DND-41 (cell line): ENCODE results near the gene SLC49A4.

Experiments
- ATAC-seq: fragments of 200-7000 bp; cut with Tn5 transposase; 3 replicates; pipeline ENCODE4 v1.9.1; 2021; ENCODE audit warnings: low read depth; ENCODE audit not compliant: insufficient read depth
- DNase-seq: peaks from one replicate; pipeline ENCODE4 v3.0.0-alpha.2; 2020
- H2AFZ ChIP-seq: 2 replicates; pipeline ENCODE4 v1.6.0; 2012; ENCODE audit warnings: low read depth, low read length
- H3K27ac ChIP-seq: 2 replicates; pipeline ENCODE4 v1.5.1; 2012; ENCODE audit warnings: low read length, inconsistent platforms
- H3K27me3 ChIP-seq: fragments of 200-600 bp; sonication (generic); 2 replicates; pipeline ENCODE4 v1.6.0; 2012; ENCODE audit warnings: low read length, mild to moderate bottlenecking, inconsistent platforms; ENCODE audit not compliant: insufficient read depth, poor library complexity
- H3K36me3 ChIP-seq: 2 replicates; pipeline ENCODE4 v1.5.1; 2012; ENCODE audit warnings: low read length, inconsistent platforms; ENCODE audit not compliant: insufficient read depth
- H3K4me1 ChIP-seq: 2 replicates; pipeline ENCODE4 v1.5.1; 2012; ENCODE audit warnings: mild to moderate bottlenecking, low read length; ENCODE audit not compliant: insufficient read depth
- H3K4me2 ChIP-seq: 2 replicates; pipeline ENCODE4 v1.6.0; 2012; ENCODE audit warnings: mild to moderate bottlenecking, moderate library complexity, low read length, inconsistent platforms; ENCODE audit not compliant: insufficient read depth
- H3K4me3 ChIP-seq, 2 experiments: fragments of 200-600 bp in 1 of 2; shearing (Covaris generic) in 1 of 2; 2 replicates each; pipeline ENCODE4 v1.5.1; 2012 to 2016; ENCODE audit warnings: inconsistent platforms in 2 of 2, low read length in 2 of 2, mild to moderate bottlenecking in 2 of 2, low read depth in 1 of 2, moderate library complexity in 1 of 2
- H3K79me2 ChIP-seq: 2 replicates; pipeline ENCODE4 v1.6.0; 2012; ENCODE audit warnings: low read length, inconsistent platforms; ENCODE audit not compliant: insufficient read depth
- H3K9ac ChIP-seq: 2 replicates; pipeline ENCODE4 v1.6.0; 2012; ENCODE audit warnings: low read depth, mild to moderate bottlenecking, inconsistent platforms, low read length, moderate library complexity
- H3K9me3 ChIP-seq: 2 replicates; pipeline ENCODE4 v1.5.1; 2012; ENCODE audit warnings: low read length, moderate library complexity, mild to moderate bottlenecking, inconsistent platforms; ENCODE audit not compliant: insufficient read depth, severe bottlenecking
- H4K20me1 ChIP-seq: 2 replicates; pipeline ENCODE4 v1.6.0; 2012; ENCODE audit warnings: low read length; ENCODE audit not compliant: insufficient read depth
- CTCF ChIP-seq: IDR thresholded peaks from 2 replicates; pipeline ENCODE4 v1.5.1; 2012; ENCODE audit warnings: borderline replicate concordance, low read length, moderate library complexity, mild to moderate bottlenecking; ENCODE audit not compliant: poor library complexity, severe bottlenecking; ENCODE audit errors: extremely low read depth
- EZH2 ChIP-seq: IDR thresholded peaks from 3 replicates; pipeline ENCODE4 v1.6.1; 2012; ENCODE audit warnings: borderline replicate concordance, low read depth, mild to moderate bottlenecking, moderate library complexity, low read length, inconsistent platforms; ENCODE audit not compliant: severe bottlenecking

The SLC49A4 gene

GRCh38 chr3:122920986-122921385 lies 126.1 kb downstream of the SLC49A4 start:
- Histone ChIP-seq H3K9me3 (no peaks in the 10 kb centered on the region), H3K4me2 (no peak overlapping the region), H3K27me3 (no peaks in the 10 kb centered on the region), H3K4me1 (peaks cover 8% of the 10 kb centered on the region), H4K20me1 (no peaks in the 10 kb centered on the region), H3K9ac (no peak overlapping the region), H3K27ac (no peak overlapping the region), H3K36me3 (no peaks in the 10 kb centered on the region), H3K79me2 (no peaks in the 10 kb centered on the region), H3K4me3 (no peak overlapping the region), H2AFZ (no peak overlapping the region)
- DNase-seq (no peak), ATAC-seq (no peak)
- TF ChIP-seq CTCF, result no peak
- no peak for TF ChIP-seq EZH2

- DNase-seq, result no peak
- Histone ChIP-seq H3K27me3 (no peaks in the 10 kb centered on the region), H3K9me3 (no peaks in the 10 kb centered on the region), H3K4me3 (no peak overlapping the region), H3K9ac (no peak overlapping the region), H3K27ac (no peak overlapping the region), H2AFZ (no peak overlapping the region), H4K20me1 (no peaks in the 10 kb centered on the region), H3K36me3 (no peaks in the 10 kb centered on the region), H3K79me2 (no peaks in the 10 kb centered on the region), H3K4me1 (no peaks in the 10 kb centered on the region), H3K4me2 (no peak overlapping the region)
- TF ChIP-seq CTCF, result no peak
- TF ChIP-seq EZH2, result no peak
- no peak for ATAC-seq
Observed at GRCh38 chr3:122921791-122922651, 127.2 kb downstream of the SLC49A4 start.

- H4K20me1 ChIP-seq, result no peaks in the 10 kb centered on the region
- H3K9me3 ChIP-seq, result no peaks in the 10 kb centered on the region
- H3K27ac ChIP-seq, result no peak overlapping the region
- TF ChIP-seq CTCF, result no peak
- no peak for TF ChIP-seq EZH2
- no peaks in the 10 kb centered on the region for H3K27me3 ChIP-seq
- H3K4me3 ChIP-seq, result no peak overlapping the region
- no peak overlapping the region for H2AFZ ChIP-seq
- no peak for ATAC-seq
- DNase-seq, result no peak
- H3K4me1 ChIP-seq, result no peaks in the 10 kb centered on the region
- no peaks in the 10 kb centered on the region for H3K79me2 ChIP-seq
- no peak overlapping the region for H3K4me2 ChIP-seq
- H3K9ac ChIP-seq, result no peak overlapping the region
- H3K36me3 ChIP-seq, result no peaks in the 10 kb centered on the region
Observed at GRCh38 chr3:122923611-122924010, 128.7 kb downstream of the SLC49A4 start.
